HG02759 (cell line): Measurements from ENCODE around the gene DUSP23.

ENCODE experiments used
- ATAC-seq: cut with Tn5 transposase; IDR thresholded peaks from one replicate; pipeline ENCODE4 v1.9.1; 2021; ENCODE audit warnings: mild to moderate bottlenecking, moderate library complexity; ENCODE audit not compliant: unreplicated experiment

The DUSP23 gene

DNA sequence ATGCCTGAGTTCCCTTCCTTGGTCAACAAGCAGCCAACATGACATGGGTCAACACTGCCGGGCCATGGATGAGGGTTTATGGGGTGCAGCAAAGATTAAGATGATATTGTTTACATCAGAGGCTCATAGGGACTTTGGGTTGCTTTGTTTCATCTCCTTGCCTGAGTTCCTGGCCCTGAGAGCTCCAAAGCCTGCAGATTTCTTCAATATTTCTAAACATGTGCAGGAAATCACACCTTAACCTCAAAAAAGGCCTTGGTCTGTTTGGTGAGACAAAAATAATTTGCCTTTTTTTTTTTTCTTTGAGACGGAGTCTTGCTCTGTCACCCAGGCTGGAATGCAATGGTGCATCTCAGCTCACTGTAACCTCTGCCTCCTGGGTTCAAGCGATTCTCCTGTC is 46.8 kb downstream of the DUSP23 start:
- no peak for ATAC-seq

DNA sequence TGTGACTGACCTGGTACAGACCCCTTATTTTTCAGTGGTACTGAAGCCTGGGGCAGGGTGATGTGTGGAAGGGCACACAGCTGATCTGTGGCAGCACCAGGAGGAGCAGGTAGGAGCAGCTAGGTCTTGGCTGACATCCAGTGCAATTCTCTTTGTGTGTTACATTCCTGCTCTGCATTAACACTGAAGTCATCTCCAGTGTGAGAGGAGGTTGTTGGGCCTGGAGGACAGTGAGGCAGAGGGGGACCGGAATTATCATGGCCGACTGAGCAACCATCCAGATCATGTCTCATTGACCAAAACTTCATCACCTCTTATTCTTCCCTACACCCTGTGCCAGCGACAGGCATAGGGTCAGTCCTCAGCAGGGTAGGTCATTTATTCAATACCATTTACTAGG is 47.4 kb downstream of the DUSP23 start:
- no peak for ATAC-seq

- no peak for ATAC-seq
These were observed 48.0 kb downstream of the DUSP23 start for GRCh38 chr1:159828581-159829272.

GRCh38 chr1:159829273-159829634 is 48.5 kb downstream of the DUSP23 start:
- peak; percentile 81 for ATAC-seq

DNA sequence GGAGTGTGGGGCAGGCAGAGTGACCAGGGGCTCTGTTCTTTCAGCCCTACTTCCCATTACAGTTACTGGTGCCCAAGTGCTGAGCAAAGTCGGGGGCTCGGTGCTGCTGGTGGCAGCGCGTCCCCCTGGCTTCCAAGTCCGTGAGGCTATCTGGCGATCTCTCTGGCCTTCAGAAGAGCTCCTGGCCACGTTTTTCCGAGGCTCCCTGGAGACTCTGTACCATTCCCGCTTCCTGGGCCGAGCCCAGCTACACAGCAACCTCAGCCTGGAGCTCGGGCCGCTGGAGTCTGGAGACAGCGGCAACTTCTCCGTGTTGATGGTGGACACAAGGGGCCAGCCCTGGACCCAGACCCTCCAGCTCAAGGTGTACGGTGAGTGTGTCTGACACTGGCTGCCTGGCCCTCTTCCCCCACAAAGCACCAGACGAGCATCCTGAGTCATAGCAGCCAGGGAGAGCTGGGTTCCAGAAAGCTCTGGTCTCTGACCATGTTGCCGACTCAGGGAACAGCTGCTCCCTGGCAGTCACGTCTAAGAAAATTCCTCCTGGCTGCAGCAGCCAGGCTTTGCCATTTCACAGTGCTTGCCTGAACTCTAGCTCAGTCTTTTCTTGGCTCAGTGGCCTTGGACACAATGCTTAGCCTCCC is 49.2 kb downstream of the DUSP23 start:
- ATAC-seq, result no peak

DNA sequence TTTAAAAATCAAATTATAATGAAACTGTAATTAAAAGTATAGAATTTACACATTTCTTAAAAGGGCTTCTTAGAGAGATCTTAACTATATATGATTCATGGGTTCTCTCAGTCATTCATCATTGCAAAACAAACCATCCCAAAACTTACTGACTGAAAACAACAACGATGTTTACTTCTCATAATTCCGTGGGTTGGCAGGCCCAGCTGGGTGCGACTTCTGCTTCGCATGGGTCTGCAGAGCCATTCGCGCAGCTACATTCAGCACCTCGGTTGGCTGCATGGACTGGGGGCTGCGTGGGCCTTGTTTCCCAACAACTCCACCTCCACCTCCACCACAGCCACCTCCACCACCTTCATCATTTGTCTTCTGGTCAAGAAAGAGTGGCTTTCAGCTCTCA is 50.0 kb downstream of the DUSP23 start:
- no peak for ATAC-seq

DNA sequence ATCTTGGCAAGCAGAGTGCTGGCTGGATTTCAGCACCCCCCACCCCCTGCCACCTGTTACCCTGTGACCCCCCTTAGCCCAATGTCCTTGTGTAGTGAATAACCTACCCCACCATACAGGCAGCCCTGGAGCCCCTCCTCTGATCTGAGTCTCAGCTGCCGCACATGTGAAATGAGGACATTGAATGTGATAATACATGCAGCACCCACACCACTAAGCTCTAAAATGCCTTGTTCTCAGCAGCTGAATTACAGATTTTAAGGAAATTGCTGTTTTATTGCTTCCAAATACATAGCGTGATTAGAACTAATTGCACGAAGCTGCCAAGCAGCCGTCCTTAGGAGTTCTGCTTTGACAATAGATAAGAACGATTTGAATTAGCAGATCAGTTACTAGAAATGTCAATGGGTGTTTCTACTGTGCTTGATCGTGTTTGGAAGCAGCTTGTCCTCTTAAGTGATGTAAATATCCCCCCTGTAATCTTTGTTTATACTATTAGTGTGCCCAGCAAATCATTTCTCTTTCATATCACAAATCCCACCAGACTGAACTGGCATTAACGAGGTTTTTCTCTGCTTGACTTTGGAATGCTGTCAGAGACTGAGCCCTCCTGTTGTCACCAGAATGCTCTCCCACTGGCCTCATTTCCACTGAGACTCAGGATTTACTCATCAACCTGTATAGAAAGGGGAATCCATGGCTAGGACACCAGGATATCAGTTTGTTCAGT is 50.8 kb downstream of the DUSP23 start:
- no peak for ATAC-seq
